ENCODE data around the gene HIPK3.

- TF ChIP-seq POLR2A (IDR thresholded peaks at IDR 0.05; ENCODE audit: low read depth, low read length), result no peak
- TF ChIP-seq PAX5 (IDR thresholded peaks at IDR 0.05; ENCODE audit: insufficient read depth, low read length, severe bottlenecking), result no peak
- no peak for TF ChIP-seq POLR2AphosphoS5 (IDR thresholded peaks at IDR 0.05; ENCODE audit: low read depth, low read length)
These were observed 82.1 kb downstream of the HIPK3 start for GRCh38 chr11:33339247-33339646.

Measured in GM12891 (cell line).